GM12878 (cell line): ENCODE results near the gene IP6K3. TPM values are rescaled to one million over a fixed set of nuclear protein-coding genes. Genes with fewer than 3 reads are reported as not detected.

ENCODE experiments used
- ATAC-seq: fragments of 200-7000 bp; cut with Tn5 transposase; 3 replicates; pipeline ENCODE4 v1.9.1; 2020; ENCODE audit warnings: mild to moderate bottlenecking, moderate library complexity
- BruUV-seq: library from RNA; stranded (reverse); fragments of 400-500 nt; replicated peaks from 2 replicates; lab custom pipeline; 2021; lab: Mats Ljungman, UMichigan
- CTCF ChIA-PET: fragments of 300-600 bp; sonication (Branson Sonifier 250); formaldehyde crosslinking; extraction: SDS; loops from one replicate; lab custom pipeline; 2021; ENCODE audit warnings: inconsistent platforms; lab: Yijun Ruan, JAX
- POLR2A ChIA-PET: fragments of 350-600 bp; formaldehyde crosslinking; extraction: SDS; loops from one replicate; lab custom pipeline; 2021; ENCODE audit warnings: inconsistent platforms; lab: Charles Lee
- RAD21 ChIA-PET: fragments of 300-600 bp; sonication (Branson Sonifier 250); formaldehyde crosslinking; loops from one replicate; lab custom pipeline; 2023; ENCODE audit warnings: antibody characterized with exemption; ENCODE audit not compliant: unreplicated experiment; lab: Charles Lee
- SMC1A ChIA-PET: fragments of 300-600 bp; sonication (Branson Sonifier 250); formaldehyde crosslinking; loops from one replicate; lab custom pipeline; 2023; ENCODE audit not compliant: unreplicated experiment, uncharacterized antibody; lab: Charles Lee
- DNase-seq: peaks from one replicate; pipeline ENCODE4 v3.0.0-alpha.2; 2011; ENCODE audit warnings: low read depth, low spot score
- FAIRE-seq: peaks from 3 replicates; lab custom pipeline; 2011; peaks lifted over from hg19 to GRCh38; lab: Jason Lieb, UNC
- H2AFZ ChIP-seq: 2 replicates; pipeline ENCODE4 v1.6.0; 2011; ENCODE audit warnings: low read depth, low read length, control low read depth; ENCODE audit not compliant: control insufficient read depth
- H3K27ac ChIP-seq: 2 replicates; pipeline ENCODE4 v1.5.1; 2011; ENCODE audit warnings: control low read depth; ENCODE audit not compliant: control insufficient read depth, insufficient read depth
- H3K27me3 ChIP-seq, 2 experiments: replicated peaks in 1 of 2; 2 replicates each; pipeline versions ENCODE4 v1.6.0 to v1.6.1; 2011; ENCODE audit warnings: low read length in 1 of 2; ENCODE audit not compliant: control insufficient read depth in 2 of 2, insufficient read depth in 2 of 2
- H3K36me3 ChIP-seq, 2 experiments: 2 replicates each; pipeline ENCODE4 v1.5.1; 2011; ENCODE audit warnings: low read length in 1 of 2; ENCODE audit not compliant: control insufficient read depth in 2 of 2, insufficient read depth in 2 of 2
- H3K4me1 ChIP-seq: 2 replicates; pipeline ENCODE4 v1.6.1; 2011; ENCODE audit warnings: mild to moderate bottlenecking, low read length, moderate library complexity, mixed read lengths; ENCODE audit not compliant: control insufficient read depth, insufficient read depth
- H3K4me2 ChIP-seq: 2 replicates; pipeline ENCODE4 v1.6.0; 2011; ENCODE audit warnings: control low read depth; ENCODE audit not compliant: control insufficient read depth, insufficient read depth
- H3K4me3 ChIP-seq: fragments of 200-600 bp; sonication (generic); 2 replicates; pipeline ENCODE4 v1.5.1; 2016
- H3K79me2 ChIP-seq: 2 replicates; pipeline ENCODE4 v1.6.0; 2011; ENCODE audit warnings: low read length; ENCODE audit not compliant: control insufficient read depth, insufficient read depth
- H3K9ac ChIP-seq: 2 replicates; pipeline ENCODE4 v1.8.0; 2011; ENCODE audit warnings: low read length, control low read depth, mixed read lengths; ENCODE audit not compliant: control insufficient read depth, insufficient read depth
- H3K9me3 ChIP-seq: replicated peaks from 3 replicates; pipeline ENCODE4 v1.5.1; 2011; ENCODE audit warnings: mild to moderate bottlenecking, low read length; ENCODE audit not compliant: control insufficient read depth, insufficient read depth
- H4K20me1 ChIP-seq: 2 replicates; pipeline ENCODE4 v1.6.0; 2011; ENCODE audit not compliant: control insufficient read depth, insufficient read depth
- ATF3 ChIP-seq: IDR thresholded peaks from 2 replicates; pipeline ENCODE4 v1.6.1; 2011; ENCODE audit warnings: low read depth, mild to moderate bottlenecking, low read length, moderate library complexity, borderline replicate concordance; ENCODE audit errors: extremely low read depth
- CREM ChIP-seq: IDR thresholded peaks from 2 replicates; pipeline ENCODE4 v1.6.1; 2014; ENCODE audit warnings: antibody characterized with exemption, low read depth
- E2F4 ChIP-seq: IDR thresholded peaks from 2 replicates; pipeline ENCODE4 v1.6.1; 2012; ENCODE audit warnings: low read depth, low read length, improper control_type of control experiment
- EED ChIP-seq: sonication (generic); IDR thresholded peaks from 2 replicates; pipeline ENCODE4 v1.6.1; 2016; ENCODE audit warnings: antibody characterized with exemption, low read depth
- PML ChIP-seq: IDR thresholded peaks from 2 replicates; pipeline ENCODE4 v1.6.1; 2012; ENCODE audit warnings: low read length, inconsistent platforms
- POU2F2 ChIP-seq: IDR thresholded peaks from 3 replicates; pipeline ENCODE4 v1.6.1; 2011; ENCODE audit warnings: low read depth, mild to moderate bottlenecking, low read length, borderline replicate concordance
- RELB ChIP-seq: fragments of 450-650 bp; IDR thresholded peaks from 2 replicates; pipeline ENCODE4 v1.6.1; 2017; ENCODE audit warnings: low read depth, mild to moderate bottlenecking, moderate library complexity
- TCF12 ChIP-seq: IDR thresholded peaks from 2 replicates; pipeline ENCODE4 v1.6.1; 2011; ENCODE audit warnings: low read depth, mild to moderate bottlenecking, low read length
- ZBTB11 ChIP-seq: fragments of 450-650 bp; formaldehyde crosslinking; IDR thresholded peaks from 2 replicates; pipeline ENCODE4 v1.5.0; 2022; ENCODE audit warnings: mild to moderate bottlenecking, missing genetic modification characterization
- WGBS: methylation state at CpG from one replicate; pipeline ENCODE4 v1.1.6; 2016; ENCODE audit warnings: low lambda C conversion rate; ENCODE audit not compliant: insufficient replicate concordance, insufficient coverage; ENCODE audit errors: missing lambda C conversion rate; 5-methylcytosine and 5-hydroxymethylcytosine counted together
- in situ Hi-C: fragments of 300-500 bp; cut with MboI; formaldehyde crosslinking; loops from 9 replicates; pipeline ENCODE4 v1.14.3; 2018; ENCODE audit warnings: mixed read lengths
- intact Hi-C: fragments of 100-400 bp; cut with micrococcal nuclease; formaldehyde crosslinking; loops from one replicate; pipeline ENCODE4 v1.14.2; 2022; ENCODE audit not compliant: unreplicated experiment
- polyA plus RNA-seq, 11 experiments: library from polyadenylated mRNA; depleted of rRNA in 4 of 11; unstranded in 6 of 11; stranded (reverse) in 5 of 11; fragments of >200 nt; fragmentation: Nextera tagmentation in 4 of 11; fragmentation: Illumina TruSeq in 1 of 11; extraction: Ambion mirVana in 4 of 11; extraction: Trizol in 1 of 11; gene quantifications; 1 replicate in 1 of 11; 2 replicates in 10 of 11; pipeline versions ENCODE4 v1.2.1 to v1.2.3, GENCODE V29; 2011 to 2016; ENCODE audit warnings: inconsistent platforms in 2 of 11, missing spikeins in 2 of 11, low read depth in 1 of 11
- total RNA-seq, 4 experiments: library from RNA; depleted of rRNA in 3 of 4; stranded (reverse); fragments of >200 nt in 3 of 4; fragmentation: Illumina TruSeq in 1 of 4; extraction: Trizol in 1 of 4; gene quantifications; 2 replicates each; pipeline versions ENCODE4 v1.2.1 to v1.2.3, GENCODE V29; 2013 to 2021

IP6K3 gene
- total and polyA plus RNA-seq, 10 of the 15 experiments (the other 5 are each of a cell fraction or from before 2014, with no cell fraction given), result 0.02 to 0.15 (median 0.09) TPM; not detected in 7

- WGBS, result over 99% methylated on average over 14 of the region's 20 CpGs
- CTCF ChIA-PET, result no interaction called here
- RAD21 ChIA-PET, result no interaction called here
- Histone ChIP-seq H3K36me3 (peaks cover 9 to 27% of the 10 kb centered on the region in 2 experiments; a peak in 3 of 4 replicates), H3K79me2 (no peaks in the 10 kb centered on the region), H3K4me1 (no peaks in the 10 kb centered on the region), H3K9me3 (no peaks in the 10 kb centered on the region), H3K4me2 (no peak overlapping the region), H2AFZ (no peak overlapping the region), H3K4me3 (no peak overlapping the region), H3K27ac (no peak overlapping the region), H4K20me1 (no peaks in the 10 kb centered on the region), H3K9ac (no peak overlapping the region), H3K27me3 (no peaks in the 10 kb centered on the region)
- in situ Hi-C loops (no loop called here), intact Hi-C loops (no loop called here)
- FAIRE-seq, result no peak
- POLR2A ChIA-PET, result no interaction called here
- SMC1A ChIA-PET, result no interaction called here
- TF ChIP-seq PML (no peak), CREM (no peak), TCF12 (no peak), RELB (no peak), ATF3 (no peak)
- BruUV-seq, result no TSS peak
- DNase-seq, result no peak
- ATAC-seq, result no peak
Observed at GRCh38 chr6:33679761-33680160, 66.9 kb downstream of the IP6K3 start.

- Histone ChIP-seq H3K4me1 (no peaks in the 10 kb centered on the region), H4K20me1 (no peaks in the 10 kb centered on the region), H3K36me3 (peaks cover 14 to 21% of the 10 kb centered on the region in 2 experiments; a peak in 3 of 4 replicates), H3K9me3 (no peaks in the 10 kb centered on the region), H3K79me2 (no peaks in the 10 kb centered on the region), H3K4me3 (no peak overlapping the region), H3K9ac (no peak overlapping the region)
- ChIA-PET SMC1A (no interaction called here), RAD21 (no interaction called here)
- no peak for FAIRE-seq
- no TSS peak for BruUV-seq
- TF ChIP-seq EED, result no peak
- TF ChIP-seq ZBTB11 (CRISPR knock-in tag), result no peak
- no peak for TF ChIP-seq E2F4
- no peak for TF ChIP-seq POU2F2
- TF ChIP-seq, all 136 proteins: peak for 0
- ChIA-PET CTCF (no interaction called here), POLR2A (no interaction called here)
- intact Hi-C loops, result no loop called here
- ATAC-seq (no peak), DNase-seq (no peak)
- no peak overlapping the region for H2AFZ ChIP-seq
- WGBS, result 77% methylated on average over 12 of the region's 12 CpGs
- no peak overlapping the region for H3K4me2 ChIP-seq
- no peak overlapping the region for H3K27ac ChIP-seq
- H3K27me3 ChIP-seq, result no peaks in the 10 kb centered on the region
- in situ Hi-C loops, result no loop called here
Observed at GRCh38 chr6:33678932-33679490, 67.7 kb downstream of the IP6K3 start.
